H1 (cell line): ENCODE data around the gene INO80. TPM values are rescaled to one million over a fixed set of nuclear protein-coding genes. Genes with fewer than 3 reads are reported as not detected.

ENCODE experiments used
- CTCF ChIA-PET: fragments of 300-600 bp; sonication (Branson Sonifier 250); formaldehyde crosslinking; loops from one replicate; lab custom pipeline; 2021; ENCODE audit not compliant: partially characterized antibody; lab: Charles Lee
- POLR2A ChIA-PET: fragments of 300-600 bp; sonication (Branson Sonifier 250); formaldehyde crosslinking; loops from one replicate; lab custom pipeline; 2021; ENCODE audit warnings: inconsistent platforms; ENCODE audit not compliant: partially characterized antibody; lab: Charles Lee
- DNase-seq, 2 experiments: peaks; one replicate each; pipeline versions ENCODE4 v3.0.0 to v3.0.0-alpha.2; 2010 to 2022; ENCODE audit warnings: low spot score in 2 of 2, low read depth in 1 of 2, mixed read lengths in 1 of 2
- FAIRE-seq: peaks from 2 replicates; lab custom pipeline; 2011; peaks lifted over from hg19 to GRCh38; lab: Jason Lieb, UNC
- H2AFZ ChIP-seq: 2 replicates; pipeline ENCODE4 v1.8.1; 2012; ENCODE audit warnings: low read length, inconsistent platforms
- H2AK5ac ChIP-seq: 2 replicates; pipeline ENCODE4 v1.6.1; 2013; ENCODE audit warnings: low read depth, low read length
- H2BK120ac ChIP-seq: replicated peaks from 2 replicates; pipeline ENCODE3; 2013; ENCODE audit warnings: low read depth, low read length, inconsistent platforms
- H2BK12ac ChIP-seq: 2 replicates; pipeline ENCODE4 v1.6.1; 2013; ENCODE audit warnings: low read depth, low read length
- H2BK15ac ChIP-seq: 2 replicates; pipeline ENCODE4 v1.6.1; 2013; ENCODE audit warnings: low read length
- H2BK20ac ChIP-seq: 2 replicates; pipeline ENCODE4 v1.6.1; 2013; ENCODE audit warnings: low read length
- H2BK5ac ChIP-seq: 2 replicates; pipeline ENCODE4 v1.6.1; 2013; ENCODE audit warnings: low read depth, low read length
- H3K14ac ChIP-seq: 2 replicates; pipeline ENCODE4 v1.6.1; 2013; ENCODE audit warnings: inconsistent platforms; ENCODE audit not compliant: insufficient read length
- H3K18ac ChIP-seq: 2 replicates; pipeline ENCODE4 v1.6.1; 2013; ENCODE audit warnings: low read length; ENCODE audit errors: extremely low read depth
- H3K23ac ChIP-seq: 2 replicates; pipeline ENCODE4 v1.6.1; 2013; ENCODE audit warnings: inconsistent platforms; ENCODE audit not compliant: insufficient read length
- H3K23me2 ChIP-seq: 2 replicates; pipeline ENCODE4 v1.6.1; 2013; ENCODE audit warnings: low read depth, low read length
- H3K27ac ChIP-seq: 2 replicates; pipeline ENCODE4 v1.6.1; 2011; ENCODE audit warnings: low read depth, low read length, inconsistent platforms
- H3K27me3 ChIP-seq, 4 experiments: replicated peaks in 1 of 4; 1 replicate in 1 of 4; 2 replicates in 3 of 4; pipeline versions ENCODE4 v1.6.1 to v1.8.1; 2011 to 2013; ENCODE audit warnings: low read length in 3 of 4, mild to moderate bottlenecking in 3 of 4, inconsistent platforms in 2 of 4, mixed read lengths in 2 of 4, moderate library complexity in 1 of 4; ENCODE audit not compliant: control insufficient read depth in 3 of 4, insufficient read depth in 3 of 4; ENCODE audit errors: extremely low read depth in 1 of 4
- H3K36me3 ChIP-seq, 4 experiments: 2 replicates each; pipeline versions ENCODE4 v1.6.1 to v1.8.1; 2011 to 2013; ENCODE audit warnings: mild to moderate bottlenecking in 4 of 4, low read length in 3 of 4, moderate library complexity in 2 of 4, control low read depth in 1 of 4, inconsistent platforms in 1 of 4; ENCODE audit not compliant: insufficient read depth in 4 of 4, control insufficient read depth in 2 of 4
- H3K4ac ChIP-seq: replicated peaks from 2 replicates; pipeline ENCODE3; 2013; ENCODE audit warnings: low read length, low read depth, mixed read lengths, inconsistent platforms; ENCODE audit not compliant: insufficient read length
- H3K4me1 ChIP-seq, 4 experiments: replicated peaks in 1 of 4; 1 replicate in 1 of 4; 2 replicates in 3 of 4; pipeline versions ENCODE4 v1.6.1 to v1.8.1; 2011 to 2013; ENCODE audit warnings: low read length in 3 of 4, inconsistent platforms in 2 of 4, mixed read lengths in 1 of 4; ENCODE audit not compliant: insufficient read depth in 4 of 4, control insufficient read depth in 3 of 4
- H3K4me2 ChIP-seq, 2 experiments: 2 replicates each; pipeline versions ENCODE4 v1.6.1 to v1.8.1; 2011 to 2013; ENCODE audit warnings: low read depth in 2 of 2, low read length in 2 of 2, control low read depth in 1 of 2, inconsistent platforms in 1 of 2, mild to moderate bottlenecking in 1 of 2; ENCODE audit not compliant: insufficient read depth in 1 of 2
- H3K4me3 ChIP-seq, 4 experiments: fragments of 200-600, 300-600 bp in 1 of 4; sonication (generic), shearing (Covaris generic), sonication (Bioruptor Twin) in 1 of 4; 2 replicates each; pipeline versions ENCODE4 v1.5.1 to v1.8.1; 2011 to 2016; ENCODE audit warnings: low read length in 4 of 4, low read depth in 3 of 4, control low read depth in 2 of 4, inconsistent platforms in 2 of 4, mild to moderate bottlenecking in 2 of 4, mixed read lengths in 1 of 4, moderate library complexity in 1 of 4; ENCODE audit not compliant: insufficient read depth in 2 of 4; ENCODE audit errors: extremely low read depth in 1 of 4
- H3K56ac ChIP-seq: replicated peaks from 2 replicates; pipeline ENCODE3; 2013; ENCODE audit warnings: low read depth, mild to moderate bottlenecking, mixed read lengths, low read length, inconsistent platforms; ENCODE audit not compliant: insufficient read length
- H3K79me1 ChIP-seq: 2 replicates; pipeline ENCODE4 v1.6.1; 2013; ENCODE audit warnings: low read depth, low read length, control low read depth
- H3K79me2 ChIP-seq, 2 experiments: 2 replicates each; pipeline versions ENCODE4 v1.6.1 to v1.8.1; 2012 to 2013; ENCODE audit warnings: low read length in 2 of 2, mild to moderate bottlenecking in 2 of 2, inconsistent platforms in 1 of 2; ENCODE audit not compliant: insufficient read depth in 2 of 2, control insufficient read depth in 1 of 2
- H3K9ac ChIP-seq, 4 experiments: replicated peaks in 1 of 4; 1 replicate in 1 of 4; 2 replicates in 3 of 4; pipeline versions ENCODE4 v1.6.1 to v1.8.1; 2011 to 2013; ENCODE audit warnings: low read depth in 3 of 4, low read length in 3 of 4, control low read depth in 2 of 4, mild to moderate bottlenecking in 2 of 4, moderate library complexity in 2 of 4, inconsistent platforms in 1 of 4; ENCODE audit errors: extremely low read depth in 1 of 4
- H3K9me3 ChIP-seq, 2 experiments: 2 replicates each; pipeline versions ENCODE4 v1.6.1 to v1.8.1; 2012 to 2013; ENCODE audit warnings: mild to moderate bottlenecking in 2 of 2, moderate library complexity in 2 of 2, control low read depth in 1 of 2, inconsistent platforms in 1 of 2, low read depth in 1 of 2, low read length in 1 of 2, mixed read lengths in 1 of 2; ENCODE audit not compliant: insufficient read depth in 2 of 2
- H4K20me1 ChIP-seq, 2 experiments: replicated peaks in 1 of 2; 2 replicates each; pipeline versions ENCODE3 to v1.8.1; 2011 to 2013; ENCODE audit warnings: inconsistent platforms in 2 of 2, low read length in 2 of 2, mild to moderate bottlenecking in 1 of 2; ENCODE audit not compliant: insufficient read depth in 2 of 2, control insufficient read depth in 1 of 2
- H4K5ac ChIP-seq: 2 replicates; pipeline ENCODE4 v1.6.1; 2013; ENCODE audit warnings: low read length, low read depth, mixed read lengths, inconsistent platforms; ENCODE audit not compliant: insufficient read length
- H4K8ac ChIP-seq: 2 replicates; pipeline ENCODE4 v1.8.0; 2013; ENCODE audit warnings: mild to moderate bottlenecking, moderate library complexity, low read length, inconsistent platforms; ENCODE audit not compliant: insufficient read depth; ENCODE audit errors: extremely low read depth
- H4K91ac ChIP-seq: replicated peaks from 2 replicates; pipeline ENCODE3; 2013; ENCODE audit warnings: low read length, mixed read lengths, inconsistent platforms; ENCODE audit not compliant: insufficient read length
- BACH1 ChIP-seq: IDR thresholded peaks from 2 replicates; pipeline ENCODE4 v1.6.1; 2012; ENCODE audit warnings: low read length, improper control_type of control experiment
- CHD1 ChIP-seq: IDR thresholded peaks from 2 replicates; pipeline ENCODE4 v1.6.1; 2012; ENCODE audit warnings: low read depth, low read length, improper control_type of control experiment
- CHD2 ChIP-seq: IDR thresholded peaks from 2 replicates; pipeline ENCODE4 v1.6.1; 2012; ENCODE audit warnings: low read length, improper control_type of control experiment
- GTF2F1 ChIP-seq: IDR thresholded peaks from 2 replicates; pipeline ENCODE4 v1.6.1; 2012; ENCODE audit warnings: low read depth, low read length, improper control_type of control experiment, borderline replicate concordance
- KDM5A ChIP-seq: fragments of 200-600 bp; IDR thresholded peaks from 2 replicates; pipeline ENCODE4 v1.7.1; 2012; ENCODE audit warnings: mild to moderate bottlenecking, low read length, inconsistent platforms, mixed read lengths
- POLR2A ChIP-seq, 2 experiments: IDR thresholded peaks; 1 replicate in 1 of 2; 2 replicates in 1 of 2; pipeline ENCODE4 v1.6.1; 2011; ENCODE audit warnings: low read depth in 2 of 2, low read length in 2 of 2, mild to moderate bottlenecking in 2 of 2; ENCODE audit errors: control extremely low read depth in 1 of 2
- POU5F1 ChIP-seq: IDR thresholded peaks from 2 replicates; pipeline ENCODE4 v1.6.1; 2011; ENCODE audit warnings: low read depth, mild to moderate bottlenecking, low read length, moderate library complexity
- SIRT6 ChIP-seq: IDR thresholded peaks from one replicate; pipeline ENCODE4 v1.7.1; 2012; ENCODE audit warnings: low read length, inconsistent platforms
- SIX5 ChIP-seq: IDR thresholded peaks from 2 replicates; pipeline ENCODE4 v1.6.1; 2011; ENCODE audit warnings: mild to moderate bottlenecking, low read depth, low read length
- WGBS, 2 experiments: shearing (Covaris generic) in 1 of 2; methylation state at CpG; one replicate each; pipeline versions ENCODE4 v1.1.6 to v1.1.7; 2013 to 2015; ENCODE audit warnings: low lambda C conversion rate in 2 of 2, mixed read lengths in 2 of 2, inconsistent platforms in 1 of 2, low coverage in 1 of 2, missing lambda C conversion rate in 1 of 2; ENCODE audit not compliant: insufficient replicate concordance in 2 of 2, insufficient coverage in 1 of 2, insufficient read length in 1 of 2; ENCODE audit errors: extremely low coverage in 1 of 2, missing lambda C conversion rate in 1 of 2; 5-methylcytosine and 5-hydroxymethylcytosine counted together
- polyA plus RNA-seq, 7 experiments: library from polyadenylated mRNA; depleted of rRNA in 3 of 7; stranded (reverse) in 5 of 7; unstranded in 2 of 7; fragments of >200 nt in 5 of 7; fragments of 200-250 nt in 2 of 7; gene quantifications; 1 replicate in 5 of 7; 2 replicates in 1 of 7; 4 replicates in 1 of 7; pipeline versions ENCODE4 v1.2.1 to v1.2.3, GENCODE V29; 2011 to 2013; ENCODE audit warnings: missing spikeins in 2 of 7, mixed read lengths in 2 of 7
- total RNA-seq: library from RNA; stranded (reverse); fragmentation: NEBNext Ultra II Directional; extraction: Animal tissue kit (Norgen Biotek cat#: 25700); gene quantifications from 2 replicates; pipeline ENCODE4 v1.2.1, GENCODE V29; 2021
- TF ChIP-seq, protein P1 (sequence below): IDR thresholded peaks from 2 replicates; pipeline ENCODE4 v1.6.1; 2011; ENCODE audit warnings: low read length, improper control_type of control experiment

INO80 gene
- total and polyA plus RNA-seq, 2 of the 8 experiments (the other 6 are each of a cell fraction or from before 2014, with no cell fraction given): 4.3 to 24.5 TPM

DNA sequence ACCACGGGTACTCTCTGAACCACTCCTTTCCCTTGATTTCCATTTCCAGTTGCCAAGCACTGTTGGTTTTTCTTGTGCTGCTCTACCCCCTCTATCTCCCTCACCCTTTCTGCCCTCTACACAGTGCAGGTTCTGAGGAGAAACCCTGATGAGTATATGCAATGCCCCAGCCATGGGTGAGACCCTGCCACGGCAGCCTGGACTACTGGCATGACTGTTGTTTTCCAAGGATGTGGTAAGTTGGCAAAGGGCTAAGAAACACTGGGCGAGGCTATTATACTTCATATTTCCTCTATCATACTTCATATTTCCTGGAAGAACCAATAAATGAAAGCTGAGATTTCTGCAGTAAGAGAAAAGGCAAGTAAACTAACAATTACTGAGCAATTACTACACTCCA lies 134.9 kb downstream of the INO80 start:
- H3K56ac ChIP-seq: no peak overlapping the region
- DNase-seq (no peak), FAIRE-seq (no peak)
- no peak overlapping the region for H3K27ac ChIP-seq
- TF ChIP-seq POLR2A (IDR thresholded peaks at IDR 0.05; ENCODE audit: control extremely low read depth in 1 of 2, low read depth in 2 of 2, low read length in 2 of 2) (no peak), KDM5A (no peak), POU5F1 (no peak), CHD1 (no peak), BACH1 (no peak), GTF2F1 (no peak), CHD2 (no peak), SIRT6 (no peak), SIX5 (no peak)
- TF ChIP-seq, protein P1, sequence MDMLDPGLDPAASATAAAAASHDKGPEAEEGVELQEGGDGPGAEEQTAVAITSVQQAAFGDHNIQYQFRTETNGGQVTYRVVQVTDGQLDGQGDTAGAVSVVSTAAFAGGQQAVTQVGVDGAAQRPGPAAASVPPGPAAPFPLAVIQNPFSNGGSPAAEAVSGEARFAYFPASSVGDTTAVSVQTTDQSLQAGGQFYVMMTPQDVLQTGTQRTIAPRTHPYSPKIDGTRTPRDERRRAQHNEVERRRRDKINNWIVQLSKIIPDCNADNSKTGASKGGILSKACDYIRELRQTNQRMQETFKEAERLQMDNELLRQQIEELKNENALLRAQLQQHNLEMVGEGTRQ: no peak
- no peaks in the 10 kb centered on the region; the same call in 1 of the 2 replicates for H3K79me1 ChIP-seq
- H3K9me3 ChIP-seq: no peaks in the 10 kb centered on the region
- no peak overlapping the region for H3K4me3 ChIP-seq
- POLR2A ChIA-PET: interaction anchor here (0.8 to 2.1 kb wide), 3 partner anchors 24 to 48 kb away, joined by 3 to 6 read pairs (median 4); partner anchors contain the start of gene CHAC1
- no peak overlapping the region for H3K9ac ChIP-seq
- no peak overlapping the region for H2AFZ ChIP-seq
- no peak overlapping the region for H3K4me2 ChIP-seq
- no peak overlapping the region for H2BK120ac ChIP-seq
- H3K23me2 ChIP-seq: no peaks in the 10 kb centered on the region
- CTCF ChIA-PET: interaction anchor here (1.0 to 3.3 kb wide), 4 partner anchors 8 to 77 kb away, joined by 3 to 14 read pairs (median 11); no protein-coding TSS in a partner anchor
- no peak overlapping the region for H4K5ac ChIP-seq
- H2BK15ac ChIP-seq: no peak overlapping the region
- H3K18ac ChIP-seq: no peak overlapping the region
- H2BK12ac ChIP-seq: no peak overlapping the region
- no peaks in the 10 kb centered on the region for H3K4me1 ChIP-seq
- no peak overlapping the region for H4K8ac ChIP-seq
- no peak overlapping the region for H3K4ac ChIP-seq
- H3K14ac ChIP-seq: no peak overlapping the region
- 91% methylated on average over 2 of the region's 3 CpGs; no CpG with 5 or more reads in 1 of the 2 experiments for WGBS, 2 experiments
- no peaks in the 10 kb centered on the region for H3K79me2 ChIP-seq
- H4K91ac ChIP-seq: no peak overlapping the region
- H3K27me3 ChIP-seq: no peaks in the 10 kb centered on the region
- H3K36me3 ChIP-seq: peaks cover 33 to 80% (median 67%) of the 10 kb centered on the region in 4 experiments
- H4K20me1 ChIP-seq: peaks cover 3 to 4% of the 10 kb centered on the region in 2 experiments
- H2AK5ac ChIP-seq: no peak overlapping the region
- H2BK5ac ChIP-seq: no peak overlapping the region
- H2BK20ac ChIP-seq: no peak overlapping the region
- H3K23ac ChIP-seq: no peak overlapping the region
